HG03108 (cell line): ENCODE results near the gene DNMBP.
"Not testable (repeated sequence)": the region's sequence is repeated elsewhere in the genome, so short reads cannot be mapped to it uniquely, and the experiment has no call there.

Experiments
- ATAC-seq: cut with Tn5 transposase; IDR thresholded peaks from one replicate; pipeline ENCODE4 v1.9.1; 2021; ENCODE audit warnings: moderate library complexity; ENCODE audit not compliant: unreplicated experiment

The DNMBP gene

DNA sequence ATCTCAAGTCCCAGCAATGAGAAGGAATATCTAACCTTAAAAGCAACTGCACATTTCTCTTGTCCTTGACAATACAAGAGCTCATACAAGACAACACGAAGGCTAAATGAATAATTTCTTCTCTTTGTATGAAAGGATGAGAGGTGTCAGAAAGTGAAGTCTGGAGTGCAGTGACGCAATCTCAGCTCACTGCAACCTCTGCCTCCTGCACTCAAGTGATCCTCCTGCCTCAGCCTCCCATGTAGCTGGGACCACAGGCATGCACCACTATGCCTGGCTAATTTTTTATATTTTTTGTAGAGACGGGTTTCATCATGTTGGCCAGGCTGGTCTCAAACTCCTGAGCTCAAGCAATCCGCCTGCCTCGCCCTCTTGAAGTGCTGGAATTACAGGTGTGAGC lies 24.1 kb downstream of the DNMBP start:
- not testable (repeated sequence) for ATAC-seq

- no peak for ATAC-seq
Measured at GRCh38 chr10:99984211-99985034, 25.3 kb downstream of the DNMBP start.

DNA sequence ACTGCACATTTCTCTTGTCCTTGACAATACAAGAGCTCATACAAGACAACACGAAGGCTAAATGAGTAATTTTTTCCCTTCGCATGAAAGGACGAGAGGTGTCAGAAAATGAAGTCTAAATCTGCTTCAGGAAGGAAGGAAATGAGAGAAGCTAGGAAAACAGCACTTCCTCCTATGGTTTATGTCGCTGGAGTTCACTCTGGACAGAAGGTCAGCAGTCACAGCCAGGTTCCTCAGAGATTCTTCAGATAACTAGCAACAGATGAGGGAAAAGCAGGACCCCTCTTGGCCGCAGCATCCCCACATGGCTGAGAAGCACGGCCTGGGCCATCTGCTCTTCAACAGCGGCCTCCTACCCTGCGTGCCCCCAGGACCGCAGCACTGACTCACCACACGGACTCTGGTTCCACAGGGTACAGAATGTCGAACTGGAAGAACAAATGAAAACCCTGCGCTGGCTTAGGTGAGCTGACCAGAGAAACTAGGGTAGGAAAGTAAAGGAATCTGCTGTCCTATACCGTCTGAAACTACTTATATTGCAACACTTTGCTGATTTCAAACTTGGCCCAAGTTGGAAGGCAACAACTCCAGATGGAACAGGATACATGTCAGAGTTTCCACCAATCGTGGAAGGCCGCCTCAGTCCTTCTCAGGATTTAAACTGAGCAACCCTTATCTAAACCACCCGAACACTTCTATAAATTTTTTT lies 26.3 kb downstream of the DNMBP start:
- no peak for ATAC-seq

DNA sequence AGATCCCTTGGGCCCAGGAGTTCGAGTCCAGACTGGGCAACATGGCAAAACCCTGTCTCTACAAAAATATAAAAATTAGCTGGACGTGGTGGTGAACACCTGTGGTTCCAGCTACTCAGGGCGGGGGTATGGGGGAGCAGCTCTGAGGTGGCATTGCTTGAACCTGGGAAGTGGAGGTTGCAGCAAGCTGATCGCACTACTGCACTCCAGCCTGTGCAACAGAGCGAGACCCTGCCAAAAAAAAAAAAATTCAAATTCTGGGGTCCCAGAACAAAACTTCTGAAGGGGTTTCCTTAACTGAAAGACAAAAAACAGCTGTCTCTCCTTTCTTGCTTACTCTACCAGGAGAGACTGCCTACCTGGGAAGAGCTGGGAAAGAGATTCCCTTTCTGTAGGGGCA lies 27.0 kb downstream of the DNMBP start:
- ATAC-seq, result no peak

GRCh38 chr10:99981581-99982199 lies 28.1 kb downstream of the DNMBP start:
- ATAC-seq, result no peak

- no peak for ATAC-seq
Measured at GRCh38 chr10:99979066-99979685, 30.6 kb downstream of the DNMBP start.

DNA sequence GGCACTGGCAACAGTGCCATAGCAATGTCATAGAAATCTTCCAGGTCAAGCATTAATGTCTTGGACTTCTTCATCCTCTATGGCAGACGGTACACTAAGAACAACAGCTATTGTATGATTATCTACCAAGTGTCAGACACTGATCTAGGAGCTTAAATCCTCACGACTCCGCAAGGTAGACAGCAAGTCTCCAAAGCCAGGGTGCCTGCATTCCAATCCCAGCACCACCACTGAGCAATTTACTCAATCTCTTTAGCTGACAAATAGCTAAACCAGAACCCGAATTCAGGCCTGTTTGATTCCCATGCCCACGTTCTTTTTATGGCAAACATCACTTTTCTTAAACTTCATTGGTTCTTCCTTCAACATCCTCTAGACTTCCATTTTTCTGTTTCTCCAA lies 31.8 kb downstream of the DNMBP start:
- no peak for ATAC-seq

DNA sequence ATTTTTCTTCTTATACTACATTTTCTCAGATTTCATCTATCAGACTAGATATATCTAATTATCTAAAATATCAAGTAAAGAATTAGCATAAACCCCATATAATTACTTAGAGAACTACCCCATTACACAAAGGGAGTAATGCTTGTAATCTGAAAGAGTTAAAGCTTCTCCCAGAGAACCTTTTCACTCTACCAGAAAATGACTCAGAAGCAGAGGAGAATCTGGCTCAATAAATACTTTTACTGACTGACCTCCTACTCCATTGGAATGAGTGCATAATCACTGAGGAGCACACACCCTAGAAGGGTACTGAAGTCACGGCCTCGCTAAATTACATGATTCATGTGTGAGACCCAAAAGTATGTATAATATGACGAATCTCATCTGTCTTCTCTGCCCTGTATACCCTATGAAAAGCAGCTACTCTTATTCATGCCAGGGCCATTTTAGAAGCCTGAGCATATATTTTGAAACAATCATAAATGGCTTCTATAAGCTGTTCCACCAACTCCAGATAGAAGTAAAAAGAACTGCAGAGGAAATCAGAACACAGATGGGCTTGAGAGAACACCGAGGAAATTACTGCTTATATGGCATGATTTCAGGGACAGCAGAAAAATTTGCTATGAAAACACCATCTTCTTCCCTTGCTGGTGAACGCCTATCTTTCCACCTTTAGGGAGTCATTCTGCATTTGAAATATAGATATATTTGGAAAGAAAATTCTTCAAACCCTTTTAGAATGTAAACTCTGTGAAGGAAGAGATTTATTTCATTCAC lies 32.7 kb downstream of the DNMBP start:
- ATAC-seq, result no peak

- ATAC-seq, result no peak
Measured at GRCh38 chr10:99975942-99976809, 33.6 kb downstream of the DNMBP start.

GRCh38 chr10:99975106-99975829 lies 34.5 kb downstream of the DNMBP start:
- no peak for ATAC-seq

GRCh38 chr10:99973190-99973589 lies 36.6 kb downstream of the DNMBP start:
- ATAC-seq, result no peak

GRCh38 chr10:99967961-99968360 lies 41.8 kb downstream of the DNMBP start:
- no peak for ATAC-seq

- no peak for ATAC-seq
Measured at GRCh38 chr10:99966306-99966705, 43.4 kb downstream of the DNMBP start.

DNA sequence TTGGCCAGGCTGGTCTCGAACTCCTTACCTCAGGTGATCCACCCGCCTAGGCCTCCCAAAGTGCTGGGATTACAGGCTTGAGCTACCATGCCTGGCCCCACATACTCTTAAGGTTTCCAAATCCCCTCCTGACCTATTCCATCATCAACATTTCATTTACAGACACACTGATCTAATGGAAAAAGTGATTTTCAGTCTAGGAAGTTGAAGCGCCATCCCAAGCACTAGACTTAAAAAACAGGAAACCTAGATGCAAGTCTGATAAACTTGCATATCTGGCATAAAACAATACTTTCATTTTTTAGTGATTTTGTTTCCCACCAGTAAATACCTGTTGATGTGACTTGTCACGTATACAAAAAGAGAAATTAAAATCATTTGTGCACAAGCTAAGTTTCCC lies 44.0 kb downstream of the DNMBP start:
- no peak for ATAC-seq

DNA sequence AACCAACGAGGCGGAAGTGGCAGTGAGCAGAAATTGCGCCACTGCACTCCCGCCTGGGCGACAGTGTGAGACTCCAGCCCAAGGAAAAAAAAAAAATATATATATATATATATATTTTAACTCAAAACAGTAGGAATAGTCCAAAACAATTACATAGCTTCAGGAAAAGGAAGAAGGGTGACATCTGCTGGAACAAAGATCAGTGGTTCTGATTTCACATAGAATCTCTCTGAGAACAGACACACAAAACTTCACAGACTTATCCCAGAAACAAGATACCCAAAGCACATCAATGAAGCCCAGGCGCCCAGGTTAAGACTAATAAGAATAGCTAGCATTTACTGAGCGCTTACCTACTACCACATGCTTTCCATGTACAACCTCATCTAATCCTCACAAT lies 45.0 kb downstream of the DNMBP start:
- no peak for ATAC-seq

GRCh38 chr10:99963467-99964165 lies 46.1 kb downstream of the DNMBP start:
- ATAC-seq, result not testable (repeated sequence)

GRCh38 chr10:99958806-99959205 lies 50.9 kb downstream of the DNMBP start:
- no peak for ATAC-seq

DNA sequence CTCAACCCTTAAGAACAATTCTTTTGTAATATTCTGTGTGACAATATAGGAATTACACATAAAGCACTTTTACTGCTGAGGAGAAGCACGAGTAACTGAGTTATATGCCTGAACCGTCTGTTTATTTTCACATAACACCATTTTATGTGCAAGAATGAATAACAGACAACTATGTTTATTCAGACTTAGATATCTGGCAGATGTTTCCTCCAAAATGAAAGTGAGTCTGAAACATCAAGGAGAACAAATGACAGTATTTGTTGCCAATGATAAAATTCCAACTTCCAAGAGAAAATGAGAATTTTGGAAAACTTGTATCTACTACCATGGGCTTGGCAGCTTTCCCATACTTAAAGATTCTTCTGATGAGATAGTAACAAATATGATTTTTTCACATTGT lies 51.4 kb downstream of the DNMBP start:
- ATAC-seq, result no peak
